Cortex of kidney (tissue), 1 donor: ENCODE results near the gene CERK.

Experiments
- DNase-seq: peaks from one replicate; lab custom pipeline; 2025; lab: John Stamatoyannopoulos, UW

CERK gene

DNA sequence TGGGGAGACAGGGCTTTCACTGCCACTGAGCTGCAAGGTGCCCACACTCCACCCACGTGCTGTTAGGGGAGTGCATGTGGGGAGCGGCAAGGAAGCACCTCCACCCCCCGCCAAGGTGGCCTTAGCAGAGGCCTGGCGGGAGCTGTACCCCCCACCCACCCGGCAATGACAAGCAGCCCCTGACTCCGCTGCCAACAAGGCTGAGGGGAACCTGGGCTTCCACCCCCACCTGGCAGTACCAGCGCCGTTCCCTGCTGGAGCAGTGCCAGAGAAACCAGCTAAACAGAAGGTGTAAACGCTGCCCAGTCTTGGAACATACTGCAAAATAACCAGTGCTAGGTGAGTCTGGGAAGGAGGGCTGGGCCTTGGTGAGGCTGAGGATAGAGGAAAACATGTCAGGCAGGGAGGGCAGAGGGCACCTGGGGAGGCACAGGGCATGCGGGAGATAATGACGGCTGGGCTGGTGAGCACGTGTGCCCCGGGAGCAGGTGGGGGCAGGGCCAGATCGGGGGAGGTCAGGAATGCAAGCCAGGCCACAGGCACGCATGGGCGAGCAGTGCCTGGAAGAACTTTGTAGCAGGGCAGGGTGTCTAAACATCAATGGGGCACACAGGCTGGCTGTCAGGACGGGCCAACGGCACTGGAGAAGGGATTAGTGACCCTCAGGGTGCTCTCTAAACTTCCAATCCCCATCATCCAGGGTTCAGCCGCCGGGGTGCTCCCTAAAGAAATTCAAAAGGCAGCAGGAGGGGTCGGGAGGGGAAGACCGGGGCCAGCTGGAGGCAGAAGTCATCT lies 6.6 kb downstream of the CERK start:
- no peak for DNase-seq

DNA sequence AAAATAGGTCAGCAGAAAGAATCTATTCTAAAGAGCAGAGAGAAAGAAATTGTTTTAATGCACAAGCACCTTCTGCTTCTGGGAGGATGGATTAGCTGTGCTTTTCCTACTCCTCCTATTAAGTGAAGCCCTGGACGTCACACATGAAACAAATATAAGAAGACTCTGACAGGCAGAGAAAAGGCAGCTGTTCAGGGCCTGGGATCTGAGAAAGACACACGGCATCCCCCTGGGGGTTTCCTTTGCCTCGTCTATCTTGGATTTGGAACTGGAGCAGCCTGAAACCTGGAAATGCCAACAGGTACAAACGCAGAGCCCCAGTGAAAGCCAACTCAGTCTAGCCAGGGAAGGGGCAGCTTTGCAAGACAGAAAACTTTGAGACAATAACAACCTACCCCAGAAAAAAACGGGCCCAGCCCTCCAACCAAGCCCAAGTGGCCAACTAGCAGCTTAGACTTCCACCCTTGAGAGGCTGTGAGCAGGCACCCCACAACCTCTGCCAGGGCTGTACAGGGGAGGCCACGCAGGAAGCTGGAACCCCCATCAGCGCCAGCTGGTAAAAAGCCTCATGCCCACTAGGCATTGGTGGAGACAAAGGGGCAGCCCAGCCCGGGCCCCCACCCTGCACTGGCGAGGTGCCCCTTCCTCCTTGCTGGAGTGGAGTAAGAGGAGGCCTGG lies 7.3 kb downstream of the CERK start:
- DNase-seq, result no peak

- no peak for DNase-seq
Observed at GRCh38 chr22:46728470-46728869, 9.6 kb downstream of the CERK start.

DNA sequence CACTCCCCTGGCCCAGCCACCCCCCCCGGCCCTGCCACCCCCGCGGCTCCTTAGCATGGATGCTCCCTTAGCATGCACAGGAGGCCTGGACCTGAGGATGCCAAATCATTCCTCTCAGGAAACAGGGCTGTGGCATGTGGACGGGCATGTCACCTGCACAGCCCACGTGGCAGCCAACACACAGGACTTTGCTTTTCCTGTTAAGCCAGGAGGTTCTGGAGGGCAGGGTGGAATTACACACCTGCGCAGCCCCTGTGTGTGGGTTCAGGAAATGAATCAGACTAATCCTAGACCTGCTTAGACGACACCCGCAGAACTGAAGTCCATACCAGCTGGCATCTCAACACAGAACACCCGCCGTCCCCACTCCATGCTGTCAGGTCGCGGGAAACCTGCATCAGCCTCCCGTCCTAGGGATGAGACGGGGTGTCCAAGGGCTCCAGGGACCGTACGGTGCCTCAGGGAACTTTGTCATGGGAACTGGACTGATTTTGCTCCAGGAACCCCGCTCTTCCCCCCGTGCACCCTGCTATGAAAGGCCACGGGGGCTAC lies 10.2 kb downstream of the CERK start:
- no peak for DNase-seq

GRCh38 chr22:46726986-46727317 lies 11.1 kb downstream of the CERK start:
- DNase-seq, result no peak

- DNase-seq, result no peak
Observed at GRCh38 chr22:46726066-46726985, 11.7 kb downstream of the CERK start.

DNA sequence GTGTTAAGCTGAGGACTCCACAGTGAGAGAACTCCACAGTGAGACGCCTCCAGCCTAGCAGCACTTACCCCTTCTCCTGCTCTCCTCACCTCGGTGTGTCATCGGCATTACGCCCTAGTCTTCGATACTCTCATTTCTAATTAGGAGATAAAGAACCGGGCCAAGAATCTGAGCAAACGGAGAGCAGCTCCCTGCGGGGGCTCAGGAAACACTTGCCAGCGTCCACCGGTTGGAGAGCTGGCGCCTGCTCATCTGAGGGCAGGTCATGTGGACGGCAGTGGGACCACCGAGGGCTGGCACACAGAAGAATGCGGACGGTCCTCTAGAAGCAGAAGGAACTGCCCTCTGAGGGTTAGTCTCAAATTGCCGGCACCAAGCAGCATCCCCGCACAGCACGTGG lies 13.0 kb downstream of the CERK start:
- DNase-seq, result no peak

GRCh38 chr22:46723882-46724281 lies 14.2 kb downstream of the CERK start:
- no peak for DNase-seq

- no peak for DNase-seq
Observed at GRCh38 chr22:46721501-46722085, 16.5 kb downstream of the CERK start.

DNA sequence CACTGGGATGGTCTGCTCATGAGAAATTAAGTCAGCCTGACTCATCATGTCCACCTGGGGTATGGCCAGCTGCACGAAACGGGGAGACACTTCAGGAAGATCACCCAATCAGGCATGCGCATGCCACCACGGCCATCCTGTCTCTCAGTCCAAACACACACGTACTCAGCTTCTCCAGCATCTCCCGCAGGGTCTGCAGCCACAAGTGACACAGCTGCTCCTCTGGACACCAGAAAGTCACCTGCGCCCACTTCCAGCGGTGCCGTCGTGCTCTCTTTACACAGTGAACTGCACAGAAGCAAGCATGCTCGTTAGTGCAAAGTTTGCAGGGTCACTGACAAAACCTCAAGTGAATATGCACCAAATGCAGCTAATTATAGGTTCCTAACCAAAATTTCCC lies 18.1 kb downstream of the CERK start:
- DNase-seq, result no peak

DNA sequence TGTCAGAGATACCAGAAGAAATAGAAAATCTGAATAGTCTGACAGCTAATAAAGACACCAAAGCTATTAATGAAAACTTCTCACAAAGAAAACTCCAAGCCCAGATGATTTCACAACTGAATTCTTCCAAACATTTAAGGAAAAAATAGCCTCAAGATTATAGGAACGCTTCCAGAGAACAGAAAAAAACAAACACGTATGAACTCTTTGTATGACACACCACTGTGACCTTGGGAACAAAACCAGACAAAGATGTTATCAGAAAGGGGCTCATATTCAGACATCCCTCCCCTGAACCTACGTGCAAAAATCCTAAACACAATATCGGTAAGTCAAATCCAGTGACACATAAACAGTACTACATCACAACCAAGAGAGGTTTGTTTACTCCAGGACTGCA lies 23.5 kb downstream of the CERK start:
- DNase-seq, result no peak

DNA sequence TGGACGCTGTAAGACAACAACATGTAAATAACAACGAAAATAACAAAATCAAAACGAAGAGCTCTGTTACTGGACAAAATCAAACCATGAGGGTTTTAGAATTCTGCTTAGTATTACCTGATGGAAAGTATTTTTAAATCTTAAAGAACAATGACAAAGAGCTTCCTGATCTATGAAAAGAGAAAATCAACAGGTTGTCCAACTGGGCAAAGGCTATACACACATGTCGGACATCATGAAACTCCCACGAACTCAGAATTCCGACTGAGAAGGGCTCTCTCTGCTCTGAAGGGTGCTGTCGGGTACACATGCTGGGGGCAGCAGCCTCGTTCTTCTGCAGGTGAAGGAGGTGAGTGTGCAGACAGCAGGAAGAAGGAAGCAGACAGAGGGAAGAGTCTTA lies 25.8 kb downstream of the CERK start:
- DNase-seq, result no peak

DNA sequence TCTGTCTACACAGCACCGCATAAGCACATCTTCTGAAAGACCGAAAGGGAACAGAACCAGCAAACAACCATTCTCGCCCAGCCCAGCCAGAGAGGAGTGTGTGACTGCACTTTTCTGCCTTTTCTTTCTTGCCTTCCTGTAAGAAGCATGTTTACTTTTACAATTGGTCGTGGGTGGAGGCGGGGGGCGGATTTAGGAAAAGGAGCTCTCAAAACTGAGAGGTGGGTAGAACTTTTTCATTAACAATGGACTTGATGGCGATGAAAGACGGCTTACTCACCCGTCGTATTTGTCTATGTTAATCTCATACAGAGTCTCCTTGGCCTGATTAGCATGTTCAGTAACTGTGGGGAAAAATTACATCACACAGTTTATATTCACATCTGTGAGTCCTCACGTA lies 27.2 kb downstream of the CERK start:
- DNase-seq, result no peak

DNA sequence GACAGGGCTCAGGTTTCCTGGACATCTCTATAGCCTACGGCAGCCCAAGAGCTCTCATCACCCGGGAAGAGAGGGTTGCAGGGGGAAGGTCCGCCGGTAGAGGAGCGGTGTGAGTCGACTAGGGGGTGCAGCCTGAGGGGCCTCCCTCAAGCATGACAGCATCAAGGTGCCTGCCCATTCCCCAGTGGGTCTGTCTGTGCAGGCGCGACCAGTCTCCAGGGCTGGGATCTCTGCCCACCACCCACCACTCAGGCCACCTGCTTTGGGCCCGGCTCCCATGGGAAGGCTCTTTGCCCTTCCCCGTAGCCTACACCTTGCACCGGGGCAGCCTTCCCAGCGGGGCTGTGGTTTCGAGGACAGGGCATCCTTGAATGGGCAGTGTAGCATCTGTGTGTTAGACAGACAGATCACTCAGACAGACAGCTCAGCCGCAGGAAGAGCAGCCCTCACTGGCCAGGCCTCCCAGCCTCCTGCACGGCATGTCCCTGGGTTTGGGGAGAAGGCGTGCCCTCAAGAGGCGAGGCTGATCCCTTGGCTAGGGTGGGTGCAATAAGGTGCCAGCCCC lies 29.2 kb downstream of the CERK start:
- DNase-seq, result no peak

GRCh38 chr22:46707827-46708570 lies 30.1 kb downstream of the CERK start:
- no peak for DNase-seq

DNA sequence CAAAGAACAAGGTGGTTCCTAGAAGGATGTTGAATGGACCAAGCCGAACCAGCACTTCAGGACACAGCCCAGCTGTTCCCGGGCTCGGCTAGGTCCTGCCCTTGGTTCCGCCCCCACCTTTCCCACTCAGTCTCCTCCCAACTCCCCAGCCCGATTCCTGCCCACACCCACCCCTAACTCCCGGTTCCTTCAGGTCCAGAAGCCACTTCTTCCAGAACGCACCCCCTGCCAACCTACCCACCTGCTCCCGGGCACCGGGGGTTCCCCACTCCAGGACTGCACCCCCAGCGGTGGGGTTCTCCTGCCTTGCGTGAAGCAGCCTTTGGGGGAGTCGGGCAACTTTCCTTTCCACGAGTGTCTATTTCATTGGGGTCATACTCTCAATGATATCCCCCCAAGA lies 30.7 kb downstream of the CERK start:
- no peak for DNase-seq

- no peak for DNase-seq
Observed at GRCh38 chr22:46706060-46706459, 32.0 kb downstream of the CERK start.

GRCh38 chr22:46703996-46704370 lies 34.1 kb downstream of the CERK start:
- no peak for DNase-seq

DNA sequence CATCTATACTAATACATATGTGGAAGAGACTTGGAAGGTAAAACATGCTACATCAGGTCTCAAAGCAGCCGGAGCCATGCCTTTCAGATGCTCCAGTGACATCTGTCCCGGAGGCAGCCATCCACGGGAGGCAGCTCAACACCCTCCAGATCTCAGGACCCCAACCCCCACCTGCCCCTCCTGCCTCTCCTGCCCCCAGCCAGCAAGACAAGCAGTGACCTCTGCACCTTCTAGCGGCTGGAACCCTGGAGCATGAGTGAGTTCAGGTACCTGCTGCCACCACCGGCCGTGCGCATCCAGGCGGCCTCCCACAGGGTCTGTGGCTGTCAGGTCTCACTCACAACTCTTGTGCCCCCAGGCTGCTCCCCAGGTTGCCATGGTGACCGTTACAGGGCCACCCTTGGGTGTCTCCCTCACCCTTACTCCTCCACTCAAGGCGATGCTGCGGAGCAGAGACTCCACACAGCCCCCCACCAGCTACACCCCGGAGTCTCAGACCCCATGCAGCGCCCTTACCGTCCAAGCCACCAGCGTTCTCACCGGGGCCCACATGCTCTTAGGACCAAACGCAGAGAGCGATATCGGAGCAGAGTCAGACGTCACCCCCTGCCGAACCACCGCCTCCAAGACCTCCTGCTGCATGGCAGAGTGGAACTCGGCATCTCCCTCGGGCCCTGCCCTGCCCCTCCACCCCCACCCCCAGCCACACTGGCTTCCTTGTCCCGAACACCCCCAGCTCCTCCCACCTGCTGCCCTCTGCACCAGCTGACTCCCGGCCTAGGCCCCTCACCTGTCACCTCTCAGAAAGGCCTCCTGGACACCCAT lies 34.7 kb downstream of the CERK start:
- no peak for DNase-seq

DNA sequence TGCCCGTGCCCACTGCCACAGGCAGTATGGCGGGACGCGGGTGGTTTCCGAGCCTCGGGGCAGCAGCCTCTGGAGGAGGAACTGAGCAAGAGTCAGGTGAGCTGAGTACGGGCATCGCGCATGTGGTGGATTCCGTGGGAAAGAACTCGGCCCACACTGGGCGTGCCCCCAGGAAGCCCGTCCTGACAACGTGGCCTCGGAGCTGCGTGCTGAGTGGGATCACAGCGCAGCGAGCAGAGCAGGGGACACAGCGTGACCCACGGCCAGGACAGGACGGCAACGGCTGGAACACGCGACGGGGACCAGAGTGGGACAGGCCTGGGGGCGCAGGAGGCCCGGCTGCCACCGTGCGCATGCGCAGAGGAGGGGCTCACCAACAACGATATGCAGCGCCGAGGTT lies 36.8 kb downstream of the CERK start:
- no peak for DNase-seq
